Mesothelial cell of epicardium (in vitro differentiated cells): ENCODE results near the gene ZMYND19. TPM values are rescaled to one million over a fixed set of nuclear protein-coding genes. Genes with fewer than 3 reads are reported as not detected.
"Not testable (repeated sequence)": the region's sequence is repeated elsewhere in the genome, so short reads cannot be mapped to it uniquely, and the experiment has no call there.

Source experiments
- DNase-seq, 2 experiments: peaks; one replicate each; pipeline ENCODE4 v3.0.0; 2021; ENCODE audit warnings: low spot score in 2 of 2; ENCODE audit not compliant: unreplicated experiment in 2 of 2
- H3K27ac Mint-ChIP-seq: 2 replicates; pipeline ENCODE4 v1.8.0; 2021; ENCODE audit warnings: mixed read lengths
- H3K27me3 Mint-ChIP-seq: 2 replicates; pipeline ENCODE4 v1.8.0; 2021; ENCODE audit warnings: low read depth, mixed read lengths
- H3K36me3 Mint-ChIP-seq: 2 replicates; pipeline ENCODE4 v1.8.0; 2021; ENCODE audit warnings: mixed read lengths
- H3K4me1 Mint-ChIP-seq: 2 replicates; pipeline ENCODE4 v1.8.0; 2021; ENCODE audit warnings: mixed read lengths
- H3K4me3 Mint-ChIP-seq: 2 replicates; pipeline ENCODE4 v1.8.0; 2021; ENCODE audit warnings: mild to moderate bottlenecking, moderate library complexity, mixed read lengths
- H3K9me3 Mint-ChIP-seq: 2 replicates; pipeline ENCODE4 v1.8.0; 2021; ENCODE audit warnings: mixed read lengths
- CTCF ChIP-seq: fragments of 200-600 bp; sonication (generic); IDR thresholded peaks from one replicate; pipeline ENCODE4 v1.5.0; 2021; ENCODE audit warnings: antibody characterized with exemption; ENCODE audit not compliant: unreplicated experiment
- total RNA-seq: library from RNA; stranded (reverse); gene quantifications from 3 replicates; pipeline ENCODE4 v1.2.1, GENCODE V29; 2021

Gene ZMYND19
- total RNA-seq, 1 donor from 2014 or later: 33.2 TPM

- Mint-ChIP-seq H3K9me3 (no peaks in the 10 kb centered on the region), H3K27me3 (no peaks in the 10 kb centered on the region), H3K27ac (peak overlapping the region; percentile 25), H3K4me1 (peaks cover 21% of the 10 kb centered on the region), H3K36me3 (peaks cover 13% of the 10 kb centered on the region), H3K4me3 (peak overlapping the region; percentile 26)
- TF ChIP-seq CTCF: no peak
- DNase-seq: no peak
Measured at GRCh38 chr9:137575716-137576411, 14.4 kb downstream of the ZMYND19 start.

GRCh38 chr9:137575364-137575715 is 15.0 kb downstream of the ZMYND19 start:
- Mint-ChIP-seq H3K27ac (no peak overlapping the region), H3K36me3 (peaks cover 18% of the 10 kb centered on the region), H3K4me3 (no peak overlapping the region), H3K27me3 (no peaks in the 10 kb centered on the region), H3K4me1 (peaks cover 19% of the 10 kb centered on the region), H3K9me3 (no peaks in the 10 kb centered on the region)
- TF ChIP-seq CTCF: no peak
- no peak for DNase-seq

GRCh38 chr9:137574192-137574591 is 16.1 kb downstream of the ZMYND19 start:
- no peak overlapping the region for H3K4me3 Mint-ChIP-seq
- TF ChIP-seq CTCF: no peak
- no peaks in the 10 kb centered on the region for H3K9me3 Mint-ChIP-seq
- DNase-seq: no peak
- peaks cover 20% of the 10 kb centered on the region for H3K36me3 Mint-ChIP-seq
- H3K27ac Mint-ChIP-seq: no peak overlapping the region
- H3K27me3 Mint-ChIP-seq: no peaks in the 10 kb centered on the region
- H3K4me1 Mint-ChIP-seq: peaks cover 15% of the 10 kb centered on the region

DNA sequence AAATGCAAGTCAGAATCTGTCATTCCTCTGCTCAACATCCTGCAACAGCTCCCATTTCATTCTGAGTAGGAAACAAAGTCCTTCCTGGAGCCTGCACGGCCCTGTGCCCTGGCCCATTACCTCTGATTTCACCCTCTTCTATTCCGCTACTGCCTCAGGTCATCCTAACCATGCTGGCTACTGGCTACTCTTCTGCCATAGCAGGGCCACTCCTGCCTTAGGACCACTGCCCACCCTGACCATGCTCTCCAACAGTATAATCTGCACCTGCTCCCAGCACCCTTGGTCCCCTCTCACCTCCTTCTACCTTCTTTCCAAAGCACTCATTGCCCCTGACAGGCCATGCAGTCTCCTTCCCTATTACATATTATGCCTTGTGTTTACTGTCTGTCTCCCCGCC is 19.7 kb downstream of the ZMYND19 start:
- no peak for TF ChIP-seq CTCF
- Mint-ChIP-seq H3K36me3 (peaks cover 20% of the 10 kb centered on the region), H3K9me3 (no peaks in the 10 kb centered on the region), H3K27me3 (no peaks in the 10 kb centered on the region), H3K4me1 (no peaks in the 10 kb centered on the region), H3K4me3 (no peak overlapping the region), H3K27ac (no peak overlapping the region)
- DNase-seq: no peak

DNA sequence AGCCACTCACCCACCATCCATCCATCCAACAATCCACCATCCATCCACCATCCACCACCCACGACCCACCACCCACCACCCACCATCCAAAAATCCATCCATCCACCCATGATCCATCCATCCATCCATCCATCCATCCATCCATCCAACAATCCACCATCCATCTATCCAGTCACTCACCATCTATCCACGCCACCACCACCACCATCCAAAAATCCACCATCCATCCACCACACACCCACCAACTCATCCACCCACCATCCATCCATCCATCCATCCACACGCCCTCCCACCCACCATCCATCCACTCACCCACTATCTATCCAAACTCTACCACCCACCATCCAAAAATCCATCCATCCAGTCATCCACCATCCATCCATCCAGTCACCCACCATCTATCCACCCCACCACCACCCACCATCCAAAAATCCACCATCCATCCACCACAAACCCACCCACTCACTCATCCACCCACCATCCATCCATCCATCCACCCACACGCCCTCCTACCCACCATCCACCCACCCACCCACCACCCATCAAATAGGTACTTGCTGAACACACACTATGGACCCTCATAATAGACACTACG is 20.6 kb downstream of the ZMYND19 start:
- peaks cover 16% of the 10 kb centered on the region for H3K36me3 Mint-ChIP-seq
- H3K27ac Mint-ChIP-seq: no peak overlapping the region
- no peak for DNase-seq
- TF ChIP-seq CTCF: no peak
- H3K4me3 Mint-ChIP-seq: no peak overlapping the region
- H3K9me3 Mint-ChIP-seq: no peaks in the 10 kb centered on the region
- H3K27me3 Mint-ChIP-seq: no peaks in the 10 kb centered on the region
- no peaks in the 10 kb centered on the region for H3K4me1 Mint-ChIP-seq

GRCh38 chr9:137568445-137568844 is 21.9 kb downstream of the ZMYND19 start:
- not testable (repeated sequence) for H3K9me3 Mint-ChIP-seq, H3K4me1 Mint-ChIP-seq, H3K27ac Mint-ChIP-seq, H3K4me3 Mint-ChIP-seq, H3K27me3 Mint-ChIP-seq, DNase-seq
- H3K36me3 Mint-ChIP-seq: peaks cover 25% of the 10 kb centered on the region
